Activated naive CD4-positive, alpha-beta T cell treated with anti-CD3 and anti-CD28 coated beads, Interleukin-2, amount 50 U/mL, for 24 hours (primary cell): ENCODE results near the gene MEIS1.

Source experiments
- H3K27ac Mint-ChIP-seq: one replicate; pipeline ENCODE4 v1.8.0; 2021; ENCODE audit warnings: mild to moderate bottlenecking, mixed read lengths
- H3K27me3 Mint-ChIP-seq: one replicate; pipeline ENCODE4 v1.8.0; 2021; ENCODE audit warnings: mixed read lengths
- H3K36me3 Mint-ChIP-seq: one replicate; pipeline ENCODE4 v1.8.0; 2021; ENCODE audit warnings: mixed read lengths
- H3K4me1 Mint-ChIP-seq: one replicate; pipeline ENCODE4 v1.8.0; 2021; ENCODE audit warnings: mixed read lengths
- H3K4me3 Mint-ChIP-seq: one replicate; pipeline ENCODE4 v1.8.0; 2021; ENCODE audit warnings: mild to moderate bottlenecking, mixed read lengths
- H3K9me3 Mint-ChIP-seq: one replicate; pipeline ENCODE4 v1.8.0; 2021; ENCODE audit warnings: mixed read lengths

Gene MEIS1

DNA sequence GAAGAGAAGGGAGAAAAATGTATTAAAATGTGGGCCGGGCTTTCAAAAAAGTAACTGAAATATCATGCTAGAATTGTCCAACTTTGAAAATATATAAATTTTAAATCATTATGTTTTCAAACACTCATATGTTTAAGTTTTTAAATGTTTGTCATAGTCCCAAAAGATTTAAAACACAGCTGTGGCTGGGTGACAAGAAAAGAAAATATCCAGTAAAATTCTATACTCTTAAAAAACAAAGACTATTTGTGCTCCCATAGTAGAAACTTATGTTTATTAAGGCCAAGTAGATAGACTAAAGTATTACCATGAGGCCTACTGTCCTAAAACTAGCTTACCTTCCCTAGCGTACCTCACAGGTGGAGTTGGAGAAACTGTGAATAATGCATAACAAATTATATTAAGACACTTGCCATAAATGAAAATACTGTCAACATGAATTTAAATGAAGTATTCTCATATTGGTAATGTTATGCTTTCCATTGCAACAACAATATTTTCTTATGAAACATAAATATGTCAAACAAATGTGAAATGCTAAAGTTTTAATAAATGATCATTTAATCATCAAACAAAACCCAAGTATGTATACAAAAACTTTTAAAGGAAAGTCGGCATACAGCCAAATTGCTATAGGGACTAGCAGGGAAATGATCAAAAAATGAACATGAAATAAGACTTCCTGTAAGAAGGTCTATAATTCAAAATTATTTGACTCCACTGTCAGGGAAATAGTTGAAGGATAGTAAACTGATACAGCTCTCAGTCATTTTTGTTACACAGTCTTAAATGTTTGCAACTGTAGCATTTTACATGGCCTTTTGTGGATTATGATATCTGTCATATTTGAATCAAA lies 13.4 kb downstream of the MEIS1 start:
- H3K9me3 Mint-ChIP-seq = peaks cover 6% of the 10 kb centered on the region
- H3K27me3 Mint-ChIP-seq = peaks cover 19% of the 10 kb centered on the region
- H3K27ac Mint-ChIP-seq = no peak overlapping the region
- no peaks in the 10 kb centered on the region for H3K4me1 Mint-ChIP-seq
- H3K4me3 Mint-ChIP-seq = no peak overlapping the region
- H3K36me3 Mint-ChIP-seq = no peaks in the 10 kb centered on the region

DNA sequence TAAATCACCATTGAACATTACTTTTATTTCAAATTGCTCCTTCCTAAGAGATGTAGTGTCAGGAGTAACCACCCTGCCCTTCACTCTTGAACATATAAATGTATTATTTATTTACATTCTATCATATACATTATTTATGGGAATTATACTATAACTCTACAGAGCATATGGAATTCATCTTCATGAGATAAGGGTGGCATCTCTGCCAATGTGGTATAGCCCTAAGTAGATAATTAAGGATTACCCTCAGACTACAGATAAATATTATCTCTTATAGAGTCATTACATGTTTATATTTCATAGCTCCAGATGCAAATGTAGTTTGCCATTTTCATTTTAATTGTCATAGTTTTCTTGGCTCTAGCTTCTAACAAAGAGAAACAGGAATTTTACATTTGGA lies 17.3 kb downstream of the MEIS1 start:
- Mint-ChIP-seq H3K27me3 (peaks cover 6% of the 10 kb centered on the region), H3K4me1 (no peaks in the 10 kb centered on the region), H3K9me3 (peaks cover 6% of the 10 kb centered on the region), H3K36me3 (no peaks in the 10 kb centered on the region), H3K4me3 (no peak overlapping the region), H3K27ac (no peak overlapping the region)

DNA sequence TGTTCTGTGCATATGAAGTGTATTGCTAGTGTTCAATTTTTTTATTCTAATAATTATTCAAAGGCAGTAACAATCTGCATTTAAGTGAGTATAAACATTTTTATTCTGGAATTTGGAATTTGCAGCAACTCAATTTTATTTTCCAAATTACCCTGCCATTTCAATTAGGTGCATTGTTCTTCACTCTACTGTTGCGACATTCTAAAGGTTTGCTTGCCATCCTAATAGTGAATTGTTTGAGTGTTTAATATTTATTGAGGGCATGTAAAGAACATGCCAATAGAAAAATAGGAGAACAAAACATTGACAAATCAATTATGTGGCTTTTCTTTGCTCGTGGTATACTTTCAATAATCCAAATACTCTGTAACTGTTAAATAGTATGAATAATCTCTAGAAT lies 18.0 kb downstream of the MEIS1 start:
- Mint-ChIP-seq H3K9me3 (peaks cover 6% of the 10 kb centered on the region), H3K27ac (no peak overlapping the region), H3K4me1 (no peaks in the 10 kb centered on the region), H3K27me3 (peaks cover 1% of the 10 kb centered on the region), H3K36me3 (no peaks in the 10 kb centered on the region), H3K4me3 (no peak overlapping the region)

DNA sequence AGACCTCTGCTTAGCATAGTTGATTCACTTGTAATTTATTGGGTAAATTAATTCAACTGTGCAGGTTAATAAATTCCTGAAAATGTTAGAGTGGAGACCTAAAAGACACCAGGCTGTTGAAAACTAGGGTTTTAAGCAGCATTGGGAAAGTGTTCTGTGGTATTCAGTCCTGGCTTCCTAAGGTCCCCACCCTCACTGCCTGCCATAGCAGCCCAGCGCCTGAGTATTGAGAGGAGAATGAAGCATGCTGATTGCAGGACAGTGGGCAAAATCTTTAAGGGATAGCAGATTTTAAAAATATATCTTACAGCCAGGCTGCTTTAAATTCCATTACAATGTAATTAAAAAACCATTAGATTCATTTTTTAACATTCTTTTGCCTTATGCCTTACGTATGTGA lies 20.6 kb downstream of the MEIS1 start:
- no peak overlapping the region for H3K4me3 Mint-ChIP-seq
- no peaks in the 10 kb centered on the region for H3K36me3 Mint-ChIP-seq
- peaks cover 1% of the 10 kb centered on the region for H3K27me3 Mint-ChIP-seq
- no peaks in the 10 kb centered on the region for H3K4me1 Mint-ChIP-seq
- H3K9me3 Mint-ChIP-seq = peaks cover 6% of the 10 kb centered on the region
- no peak overlapping the region for H3K27ac Mint-ChIP-seq

DNA sequence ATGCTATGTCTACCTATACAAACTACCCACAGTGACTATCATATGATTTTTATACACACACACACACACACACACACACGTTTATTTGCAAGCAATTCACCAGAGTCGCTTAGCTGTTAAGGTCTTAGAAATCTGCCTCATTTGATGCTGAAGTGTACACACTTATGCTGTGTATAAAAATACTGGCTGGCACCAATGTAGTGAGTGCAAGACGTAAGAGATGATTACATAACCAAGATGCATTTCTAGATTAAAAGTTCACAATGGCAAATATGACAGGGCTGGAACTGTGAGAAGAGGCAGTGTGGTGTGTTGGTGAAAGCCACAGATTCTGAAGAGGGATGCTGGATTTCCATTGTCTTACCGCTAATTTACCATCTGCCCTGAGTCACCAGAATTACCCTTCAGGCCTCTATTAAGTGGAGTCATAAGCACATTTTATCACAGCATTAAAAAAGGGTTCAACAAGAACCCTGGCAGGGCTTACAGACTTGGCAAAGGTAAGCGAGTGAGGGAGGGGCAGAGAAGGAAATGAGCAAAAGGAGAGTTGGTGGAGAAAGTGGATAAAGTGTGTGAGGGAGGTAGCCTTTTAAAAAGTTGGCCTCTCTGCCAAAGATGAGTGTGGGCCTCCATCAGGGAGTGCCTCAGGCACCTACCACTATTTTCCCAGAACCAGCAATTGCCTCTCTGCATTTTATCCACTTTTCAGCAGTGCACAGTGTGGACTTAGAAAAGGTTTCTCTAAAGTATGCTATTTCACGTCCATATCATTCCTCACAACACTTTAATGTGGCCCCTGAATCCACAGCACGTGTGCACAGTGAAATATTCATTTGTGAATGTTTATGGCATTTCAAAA lies 21.5 kb downstream of the MEIS1 start:
- no peak overlapping the region for H3K27ac Mint-ChIP-seq
- H3K4me1 Mint-ChIP-seq = no peaks in the 10 kb centered on the region
- no peak overlapping the region for H3K4me3 Mint-ChIP-seq
- H3K27me3 Mint-ChIP-seq = no peaks in the 10 kb centered on the region
- H3K9me3 Mint-ChIP-seq = no peaks in the 10 kb centered on the region
- H3K36me3 Mint-ChIP-seq = no peaks in the 10 kb centered on the region

DNA sequence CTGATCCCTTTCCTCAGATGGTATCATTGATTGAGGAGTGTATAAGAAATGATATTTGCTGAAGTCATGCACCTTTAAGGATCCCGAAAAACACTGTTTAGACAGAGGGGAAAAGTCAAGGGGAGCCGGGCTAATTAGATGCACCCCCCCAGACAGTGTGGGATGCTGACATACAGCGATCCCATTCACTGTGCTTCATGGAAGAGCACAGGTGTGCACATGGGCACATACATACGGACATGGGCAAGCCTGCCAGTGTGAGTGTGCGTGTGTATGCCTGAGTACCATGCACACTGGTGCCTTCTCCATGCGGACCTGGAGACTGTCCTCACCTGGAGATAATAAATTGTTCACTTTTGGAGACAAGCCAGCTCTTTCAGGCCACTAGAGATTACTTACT lies 22.6 kb downstream of the MEIS1 start:
- no peaks in the 10 kb centered on the region for H3K4me1 Mint-ChIP-seq
- H3K27ac Mint-ChIP-seq = no peak overlapping the region
- H3K27me3 Mint-ChIP-seq = peaks cover 3% of the 10 kb centered on the region
- H3K9me3 Mint-ChIP-seq = no peaks in the 10 kb centered on the region
- H3K36me3 Mint-ChIP-seq = no peaks in the 10 kb centered on the region
- H3K4me3 Mint-ChIP-seq = no peak overlapping the region

DNA sequence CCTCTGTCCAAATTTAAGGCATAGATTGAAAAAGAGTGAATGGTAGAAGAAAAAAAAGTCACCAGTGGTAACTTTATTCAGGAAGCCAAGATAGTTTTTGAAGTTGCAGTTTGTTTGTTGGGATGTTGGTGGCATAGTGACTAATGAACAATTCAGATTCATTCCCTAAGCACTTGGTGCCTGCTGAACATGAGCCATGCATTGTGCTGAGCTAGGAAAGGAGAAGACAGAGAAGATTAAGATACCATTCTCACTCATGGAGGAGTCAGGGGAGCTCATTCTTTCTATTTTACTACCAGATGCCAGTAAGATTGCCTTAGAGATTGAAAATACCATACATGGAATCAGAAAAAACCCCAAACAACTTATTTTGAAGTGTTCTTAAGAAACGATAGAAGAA lies 25.1 kb downstream of the MEIS1 start:
- H3K9me3 Mint-ChIP-seq = no peaks in the 10 kb centered on the region
- no peaks in the 10 kb centered on the region for H3K4me1 Mint-ChIP-seq
- H3K27ac Mint-ChIP-seq = no peak overlapping the region
- no peak overlapping the region for H3K4me3 Mint-ChIP-seq
- H3K27me3 Mint-ChIP-seq = peaks cover 3% of the 10 kb centered on the region
- H3K36me3 Mint-ChIP-seq = no peaks in the 10 kb centered on the region

DNA sequence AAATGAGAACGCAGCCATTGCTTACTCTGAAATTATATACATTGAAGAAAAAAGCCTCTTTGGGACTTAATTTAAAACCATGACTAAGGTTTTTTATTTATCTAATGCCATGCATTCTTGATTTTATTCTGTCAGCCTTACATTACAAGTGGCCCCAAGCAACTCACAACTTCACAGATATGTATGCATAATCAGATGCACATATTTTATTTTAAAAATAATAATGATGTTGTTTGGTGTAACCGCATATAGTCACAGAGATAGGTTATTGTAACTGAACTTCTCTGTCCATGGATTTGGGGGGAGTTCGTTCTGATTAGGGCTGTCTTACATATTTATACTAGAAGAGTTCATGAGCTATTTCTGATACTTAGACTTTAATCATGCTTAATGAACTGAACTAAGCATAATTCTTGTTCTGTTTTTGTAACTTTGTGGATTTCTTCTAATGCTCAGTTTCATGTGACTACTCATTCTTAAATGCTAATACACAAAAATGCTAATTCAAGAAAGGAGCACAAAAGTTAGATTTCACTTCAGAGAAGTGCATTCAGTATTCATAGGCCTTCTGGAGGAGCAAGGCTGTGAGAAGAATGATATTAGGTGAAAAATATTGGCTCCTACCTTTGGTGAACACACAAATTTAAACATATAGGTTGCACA lies 26.2 kb downstream of the MEIS1 start:
- Mint-ChIP-seq H3K36me3 (no peaks in the 10 kb centered on the region), H3K27ac (no peak overlapping the region), H3K4me3 (no peak overlapping the region), H3K27me3 (peaks cover 3% of the 10 kb centered on the region), H3K4me1 (no peaks in the 10 kb centered on the region), H3K9me3 (no peaks in the 10 kb centered on the region)

DNA sequence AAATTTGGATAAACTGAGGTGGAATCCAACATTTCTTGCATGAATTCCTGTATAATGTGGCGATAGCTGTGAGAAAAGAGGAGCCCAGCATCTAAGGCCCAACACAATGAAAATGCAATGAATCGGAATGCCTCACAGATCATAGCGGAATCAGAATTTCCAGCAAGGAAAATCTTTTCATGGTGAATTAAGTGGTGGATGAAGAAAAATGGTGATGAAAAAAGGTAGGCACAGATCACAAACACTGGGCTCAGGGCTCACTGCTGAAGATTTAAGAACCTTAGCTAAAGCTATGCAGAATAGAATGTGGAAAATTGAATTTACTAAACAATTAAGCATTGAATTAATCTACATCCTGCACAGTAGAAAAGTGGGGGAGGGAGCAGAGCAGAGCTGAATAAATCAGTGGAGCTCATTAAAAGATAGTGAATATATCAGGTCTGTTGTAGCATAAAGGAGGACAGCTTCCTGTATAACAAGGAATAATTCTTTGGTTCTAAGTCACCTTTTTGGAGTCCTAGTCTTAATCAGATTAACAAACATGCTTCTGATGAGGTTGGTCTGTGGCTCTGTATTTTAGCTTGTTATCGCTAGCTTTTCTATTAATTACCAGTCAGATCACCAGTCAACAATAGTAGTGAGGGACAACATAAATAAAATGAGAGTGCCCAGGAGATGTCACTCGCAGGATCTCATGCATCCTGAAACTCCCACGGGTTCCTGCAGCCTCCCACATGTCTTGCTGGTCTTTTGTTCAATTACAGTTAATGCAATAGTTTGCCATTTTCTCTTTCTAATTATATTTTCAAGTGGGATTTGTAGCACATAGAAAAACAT lies 27.0 kb downstream of the MEIS1 start:
- Mint-ChIP-seq H3K9me3 (no peaks in the 10 kb centered on the region), H3K27ac (no peak overlapping the region), H3K4me1 (no peaks in the 10 kb centered on the region), H3K4me3 (no peak overlapping the region), H3K27me3 (peaks cover 3% of the 10 kb centered on the region), H3K36me3 (no peaks in the 10 kb centered on the region)

DNA sequence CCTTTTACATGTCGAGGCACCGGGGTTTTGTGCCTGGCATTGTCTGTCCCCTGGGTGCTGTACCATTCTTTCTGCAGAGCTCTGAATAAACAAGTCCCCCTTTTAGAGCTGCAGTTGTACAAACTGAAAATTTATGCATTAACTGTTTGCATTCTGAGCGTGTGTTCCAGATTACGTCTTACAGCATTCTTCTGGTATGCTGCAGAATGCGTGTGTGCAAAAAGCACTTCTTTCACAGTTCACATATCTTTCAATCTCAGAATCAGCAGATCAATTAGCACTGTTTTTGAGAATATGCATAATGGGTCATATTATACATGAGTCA lies 27.5 kb downstream of the MEIS1 start:
- peaks cover 3% of the 10 kb centered on the region for H3K27me3 Mint-ChIP-seq
- H3K4me1 Mint-ChIP-seq = no peaks in the 10 kb centered on the region
- H3K4me3 Mint-ChIP-seq = no peak overlapping the region
- H3K27ac Mint-ChIP-seq = no peak overlapping the region
- no peaks in the 10 kb centered on the region for H3K36me3 Mint-ChIP-seq
- H3K9me3 Mint-ChIP-seq = no peaks in the 10 kb centered on the region

DNA sequence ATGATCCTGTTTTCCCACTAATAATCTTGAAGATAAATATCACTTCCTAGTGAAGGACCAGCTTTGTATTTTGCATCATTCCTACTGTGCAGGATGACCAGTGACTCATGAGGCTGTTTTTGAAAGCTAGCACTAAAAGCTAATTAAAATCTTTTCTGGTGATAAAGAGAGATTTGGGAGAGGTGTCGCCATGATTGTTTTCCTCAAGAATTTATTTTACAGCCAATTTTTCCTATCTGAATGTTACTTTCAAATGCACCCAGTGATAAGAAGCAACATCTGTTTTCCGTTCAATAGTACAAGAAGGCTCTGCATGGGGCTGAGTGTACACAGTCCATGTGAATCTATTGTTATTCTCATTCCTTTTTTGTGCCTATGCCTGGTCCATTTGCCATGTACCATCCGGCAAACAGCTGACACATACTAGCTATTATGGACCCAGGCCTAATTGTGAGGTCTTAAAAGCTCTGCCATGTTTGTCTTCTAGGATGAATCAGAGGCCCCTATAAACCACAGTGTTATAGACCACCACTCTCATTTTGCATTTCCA lies 28.4 kb downstream of the MEIS1 start:
- no peaks in the 10 kb centered on the region for H3K9me3 Mint-ChIP-seq
- no peaks in the 10 kb centered on the region for H3K4me1 Mint-ChIP-seq
- peaks cover 3% of the 10 kb centered on the region for H3K27me3 Mint-ChIP-seq
- no peak overlapping the region for H3K27ac Mint-ChIP-seq
- H3K36me3 Mint-ChIP-seq = no peaks in the 10 kb centered on the region
- H3K4me3 Mint-ChIP-seq = no peak overlapping the region

DNA sequence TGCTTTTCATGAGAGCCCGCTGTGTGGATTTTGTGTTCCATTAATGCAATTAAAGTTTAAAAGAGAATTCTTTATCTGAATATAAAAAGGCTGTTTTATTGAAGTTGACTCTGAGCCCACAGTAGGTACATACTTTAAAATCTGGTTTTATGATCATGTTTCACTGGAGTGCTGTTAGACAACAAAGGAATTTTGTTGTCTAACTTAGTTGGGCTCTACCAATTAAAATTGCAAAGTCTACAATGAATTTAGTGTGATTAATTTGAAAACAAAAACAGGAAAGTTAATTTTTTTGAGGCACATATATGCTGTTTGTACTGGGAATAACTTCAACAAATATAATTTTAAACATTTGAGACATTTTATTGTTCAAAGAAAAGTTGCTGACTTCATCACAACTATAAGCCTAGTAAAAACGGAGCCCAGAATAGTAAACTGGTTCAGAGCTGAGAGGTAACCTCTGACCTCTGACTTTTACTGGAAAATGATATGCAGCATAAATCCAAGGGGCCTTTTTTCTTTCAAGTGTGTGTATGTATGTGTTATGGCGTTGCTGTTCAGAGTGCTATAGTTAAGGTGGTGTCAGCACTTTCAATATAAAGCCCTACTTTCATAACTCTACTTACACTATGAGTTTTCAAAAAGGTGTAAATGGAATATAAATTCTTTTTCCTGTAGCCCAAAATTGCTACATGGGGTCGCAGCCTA lies 30.2 kb downstream of the MEIS1 start:
- Mint-ChIP-seq H3K36me3 (no peaks in the 10 kb centered on the region), H3K4me3 (no peak overlapping the region), H3K4me1 (no peaks in the 10 kb centered on the region), H3K9me3 (no peaks in the 10 kb centered on the region), H3K27me3 (peaks cover 3% of the 10 kb centered on the region), H3K27ac (no peak overlapping the region)

DNA sequence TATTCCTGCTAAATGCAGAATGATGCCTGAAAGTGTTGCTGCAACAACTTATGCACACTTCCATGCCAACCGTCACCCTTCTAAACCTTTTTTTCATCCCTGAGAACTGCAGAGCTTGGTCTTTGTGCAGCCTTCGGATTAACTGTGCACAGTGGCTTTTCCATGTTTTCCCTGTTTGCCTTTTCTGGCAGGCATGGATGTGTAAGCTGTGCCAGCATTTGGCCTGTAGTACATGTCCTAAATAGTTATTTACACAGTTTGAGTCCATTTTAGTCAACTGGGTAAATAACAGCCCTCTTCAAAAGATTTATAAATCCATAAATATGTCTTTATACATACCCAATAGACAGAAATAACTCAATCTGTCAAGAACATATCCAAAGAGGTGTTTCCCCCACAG lies 31.5 kb downstream of the MEIS1 start:
- H3K27me3 Mint-ChIP-seq = peaks cover 3% of the 10 kb centered on the region
- no peaks in the 10 kb centered on the region for H3K36me3 Mint-ChIP-seq
- H3K9me3 Mint-ChIP-seq = no peaks in the 10 kb centered on the region
- no peak overlapping the region for H3K27ac Mint-ChIP-seq
- H3K4me1 Mint-ChIP-seq = no peaks in the 10 kb centered on the region
- no peak overlapping the region for H3K4me3 Mint-ChIP-seq

DNA sequence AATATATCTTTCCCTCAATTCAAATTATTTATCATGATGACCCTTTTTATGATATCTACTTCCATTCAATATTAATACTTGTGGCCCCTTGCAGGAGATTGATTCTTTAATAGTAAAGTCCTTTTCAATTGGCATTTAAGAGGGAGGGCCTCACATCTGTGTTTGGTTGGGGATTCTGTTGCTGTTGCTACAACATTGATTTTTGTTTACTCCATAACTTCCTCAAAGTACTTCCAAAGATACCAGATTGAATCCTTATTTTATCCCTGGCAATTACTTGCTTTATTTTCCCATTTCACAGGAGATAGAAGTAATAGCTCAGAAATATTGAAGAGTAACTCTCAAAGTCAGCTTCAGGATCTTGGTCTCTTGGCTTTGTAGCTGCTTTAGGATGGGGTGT lies 32.8 kb downstream of the MEIS1 start:
- no peaks in the 10 kb centered on the region for H3K4me1 Mint-ChIP-seq

More for the DNA sequence above, 32.8 kb downstream of the MEIS1 start:
- H3K9me3 Mint-ChIP-seq = no peaks in the 10 kb centered on the region
- no peaks in the 10 kb centered on the region for H3K36me3 Mint-ChIP-seq
- H3K27ac Mint-ChIP-seq = no peak overlapping the region
- H3K4me3 Mint-ChIP-seq = no peak overlapping the region
- H3K27me3 Mint-ChIP-seq = no peaks in the 10 kb centered on the region
